Stimulated activated naive CD8-positive, alpha-beta T cell treated with anti-CD3 and anti-CD28 coated beads, Interleukin-15, Interleukin-2, amounts not matched to agents 100 U/mL and 50 U/mL, for 24 hours (primary cell): ENCODE data around the gene CACTIN.
"Not testable (repeated sequence)": the region's sequence is repeated elsewhere in the genome, so short reads cannot be mapped to it uniquely, and the experiment has no call there.

Experiments
- ATAC-seq: fragments of 150-1000 bp; cut with Tn5 transposase; one replicate; pipeline ENCODE4 v1.10.0; 2021
- DNase-seq: peaks from one replicate; pipeline ENCODE4 v3.0.0; 2021

CACTIN gene

GRCh38 chr19:3646336-3647092, 19.9 kb upstream of the CACTIN start:
- DNase-seq, result no peak
- ATAC-seq, result no peak

GRCh38 chr19:3645726-3646125, 19.1 kb upstream of the CACTIN start:
- DNase-seq (no peak), ATAC-seq (no peak)

GRCh38 chr19:3645067-3645396, 18.4 kb upstream of the CACTIN start:
- DNase-seq (no peak), ATAC-seq (no peak)

- no peak for DNase-seq
- ATAC-seq, result no peak
Observed at GRCh38 chr19:3644351-3645066, 17.9 kb upstream of the CACTIN start.

- DNase-seq (no peak), ATAC-seq (no peak)
Observed at GRCh38 chr19:3643674-3644313, 17.2 kb upstream of the CACTIN start.

GRCh38 chr19:3642987-3643673, 16.5 kb upstream of the CACTIN start:
- DNase-seq (peak; percentile 45), ATAC-seq (no peak)

GRCh38 chr19:3642296-3642695, 15.7 kb upstream of the CACTIN start:
- no peak for ATAC-seq

GRCh38 chr19:3641515-3642269, 15.1 kb upstream of the CACTIN start:
- ATAC-seq (no peak), DNase-seq (no peak)

More at GRCh38 chr19:3642296-3642695, 15.7 kb upstream of the CACTIN start:
- no peak for DNase-seq

GRCh38 chr19:3639479-3639878, 12.9 kb upstream of the CACTIN start:
- DNase-seq (no peak), ATAC-seq (no peak)

- no peak for DNase-seq
- no peak for ATAC-seq
Observed at GRCh38 chr19:3638208-3639193, 11.9 kb upstream of the CACTIN start.

GRCh38 chr19:3637621-3638020, 11.0 kb upstream of the CACTIN start:
- DNase-seq, result no peak
- no peak for ATAC-seq

- ATAC-seq, result no peak
- no peak for DNase-seq
Observed at GRCh38 chr19:3636962-3637361, 10.4 kb upstream of the CACTIN start.

- DNase-seq, result no peak
- ATAC-seq, result no peak
Observed at GRCh38 chr19:3636506-3636905, 9.9 kb upstream of the CACTIN start.

- DNase-seq (no peak), ATAC-seq (no peak)
Observed at GRCh38 chr19:3634496-3635045, 8.0 kb upstream of the CACTIN start.

GRCh38 chr19:3633559-3633988, 7.0 kb upstream of the CACTIN start:
- no peak for ATAC-seq
- DNase-seq, result no peak

GRCh38 chr19:3632739-3633558, 6.4 kb upstream of the CACTIN start:
- DNase-seq (no peak), ATAC-seq (no peak)

GRCh38 chr19:3632098-3632497, 5.5 kb upstream of the CACTIN start:
- DNase-seq (no peak), ATAC-seq (no peak)

- ATAC-seq (no peak), DNase-seq (no peak)
Observed at GRCh38 chr19:3631053-3631861, 4.7 kb upstream of the CACTIN start.

GRCh38 chr19:3628766-3629165, 2.2 kb upstream of the CACTIN start:
- ATAC-seq, result not testable (repeated sequence)

More at GRCh38 chr19:3628766-3629165, 2.2 kb upstream of the CACTIN start:
- DNase-seq, result not testable (repeated sequence)
